ENCODE results near the gene CCDC148.

CCDC148 gene

DNA sequence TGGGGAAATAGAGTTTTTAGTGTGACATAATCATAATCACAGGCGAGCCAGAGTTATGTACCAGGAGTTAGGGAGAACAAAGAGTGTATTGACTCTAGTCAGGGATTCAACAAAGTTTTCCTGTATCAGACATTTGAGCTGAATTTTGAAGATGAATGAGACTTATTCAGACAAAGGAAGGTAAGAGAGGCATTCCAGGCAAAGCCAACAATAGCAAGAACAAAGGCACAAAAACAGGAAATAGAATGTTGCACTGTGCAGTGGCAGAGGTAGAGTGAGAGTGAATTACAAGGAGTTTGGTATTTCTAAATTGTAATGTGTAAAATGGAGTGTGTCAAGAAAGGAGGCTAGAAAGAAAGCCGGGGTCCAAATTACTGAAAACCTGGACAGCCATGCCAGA lies 156.2 kb downstream of the CCDC148 start:
- CTCF ChIA-PET = no interaction called here
- no peak overlapping the region for H3K4me3 ChIP-seq (ENCODE audit: low read depth, low read length)
- no peak overlapping the region for H3K27ac ChIP-seq (ENCODE audit: extremely low read depth, low read depth, low read length)
- H3K4me1 ChIP-seq (ENCODE audit: control insufficient read depth, insufficient read depth, low read length) = no peaks in the 10 kb centered on the region
- POLR2A ChIA-PET = no interaction called here
- H3K36me3 ChIP-seq (ENCODE audit: control insufficient read depth in 2 of 2, insufficient read depth in 1 of 2, low read length in 2 of 2) = no peaks in the 10 kb centered on the region
- no peaks in the 10 kb centered on the region for H3K9me3 ChIP-seq (ENCODE audit: control insufficient read depth, insufficient read depth, low read depth, low read length)
- TF ChIP-seq ZNF768 (tag by site-specific recombination; IDR thresholded peaks at IDR 0.05) = no peak

DNA sequence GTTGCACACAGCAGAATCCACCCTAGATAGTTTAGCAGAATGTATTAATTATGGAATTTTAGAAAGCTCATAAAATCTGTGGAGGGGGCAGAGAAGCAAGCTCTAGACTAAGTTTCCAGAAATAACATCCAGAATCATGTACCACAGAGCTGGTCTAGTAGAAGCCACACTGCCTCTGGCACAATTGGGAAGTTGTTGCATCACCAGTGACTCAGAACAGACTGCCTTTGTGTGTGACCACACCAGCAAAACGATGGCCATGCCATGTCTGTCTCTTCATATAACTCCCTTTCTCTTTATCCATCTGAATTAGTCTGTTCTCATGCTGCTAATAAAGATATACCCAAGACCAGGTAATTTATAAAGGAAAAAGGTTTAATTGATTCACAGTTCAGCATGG lies 158.9 kb downstream of the CCDC148 start:
- POLR2A ChIA-PET = no interaction called here
- CTCF ChIA-PET = interaction anchor here (0.9 kb wide), 1 partner anchor 456 kb away, joined by 4 read pairs; no protein-coding TSS in a partner anchor

DNA sequence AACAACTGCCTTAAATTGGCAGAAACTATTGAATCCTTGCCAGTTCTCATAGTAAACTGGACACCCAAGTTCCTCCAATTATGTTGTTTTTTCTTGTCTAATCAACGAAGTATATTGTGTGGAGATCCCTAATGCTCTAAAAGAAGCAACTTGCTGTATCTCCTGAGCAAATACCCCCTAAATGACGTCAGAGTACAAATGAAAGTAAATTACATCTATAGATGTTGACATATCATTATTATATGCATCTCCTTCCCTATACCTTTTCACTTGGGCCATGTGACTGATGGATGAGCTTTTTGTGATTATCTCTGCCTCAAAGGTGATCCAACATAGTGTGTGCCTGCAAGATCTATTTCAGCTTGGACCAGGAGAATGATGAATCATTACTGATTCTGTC lies 159.4 kb downstream of the CCDC148 start:
- ChIA-PET POLR2A (no interaction called here), CTCF (interaction anchor here (0.9 kb wide), 1 partner anchor 457 kb away, joined by 4 read pairs; no protein-coding TSS in a partner anchor)

More for the DNA sequence above, 158.9 kb downstream of the CCDC148 start:
- no peak for TF ChIP-seq GLI4 (tag by site-specific recombination; IDR thresholded peaks at IDR 0.05)
- no peak for TF ChIP-seq KLF7 (tag by site-specific recombination; IDR thresholded peaks at IDR 0.05; ENCODE audit: borderline replicate concordance)
- no peak for TF ChIP-seq ZNF2 (tag by site-specific recombination; IDR thresholded peaks at IDR 0.05)
- no peak for TF ChIP-seq ZNF335 (tag by site-specific recombination; conservative IDR thresholded peaks at IDR 0.05)
- no peak for TF ChIP-seq ZNF501 (tag by site-specific recombination; IDR thresholded peaks at IDR 0.05)
- TF ChIP-seq ZNF558 (tag by site-specific recombination; IDR thresholded peaks at IDR 0.05) = no peak
- no peak for TF ChIP-seq ZFP41 (tag by site-specific recombination; IDR thresholded peaks at IDR 0.05; ENCODE audit: borderline replicate concordance)
- no peak for TF ChIP-seq GLIS2 (tag by site-specific recombination; IDR thresholded peaks at IDR 0.05)
- TF ChIP-seq ZNF792 (tag by site-specific recombination; IDR thresholded peaks at IDR 0.05) = no peak
- TF ChIP-seq ZNF843 (tag by site-specific recombination; IDR thresholded peaks at IDR 0.05) = no peak
- TF ChIP-seq HOXA7 (CRISPR knock-in tag; IDR thresholded peaks at IDR 0.05; ENCODE audit: borderline replicate concordance) = no peak
- TF ChIP-seq ZSCAN4 (tag by site-specific recombination; IDR thresholded peaks at IDR 0.05) = no peak
- no peak for TF ChIP-seq ZNF549 (tag by site-specific recombination; IDR thresholded peaks at IDR 0.05)
- no peaks in the 10 kb centered on the region for H3K9me3 ChIP-seq (ENCODE audit: control insufficient read depth, insufficient read depth, low read depth, low read length)
- no peak overlapping the region for H3K4me3 ChIP-seq (ENCODE audit: low read depth, low read length)
- no peaks in the 10 kb centered on the region for H3K4me1 ChIP-seq (ENCODE audit: control insufficient read depth, insufficient read depth, low read length)
- no peaks in the 10 kb centered on the region for H3K36me3 ChIP-seq (ENCODE audit: control insufficient read depth in 2 of 2, insufficient read depth in 1 of 2, low read length in 2 of 2)
- H3K27ac ChIP-seq (ENCODE audit: extremely low read depth, low read depth, low read length) = no peak overlapping the region

More for the DNA sequence above, 159.4 kb downstream of the CCDC148 start:
- Histone ChIP-seq H3K4me3 (ENCODE audit: low read depth, low read length) (no peak overlapping the region), H3K4me1 (ENCODE audit: control insufficient read depth, insufficient read depth, low read length) (no peaks in the 10 kb centered on the region), H3K27ac (ENCODE audit: extremely low read depth, low read depth, low read length) (no peak overlapping the region), H3K9me3 (ENCODE audit: control insufficient read depth, insufficient read depth, low read depth, low read length) (no peaks in the 10 kb centered on the region), H3K36me3 (ENCODE audit: control insufficient read depth in 2 of 2, insufficient read depth in 1 of 2, low read length in 2 of 2) (no peaks in the 10 kb centered on the region)
- TF ChIP-seq ZNF600 (tag by site-specific recombination; IDR thresholded peaks at IDR 0.05) = no peak
- no peak for TF ChIP-seq ZNF221 (tag by site-specific recombination; IDR thresholded peaks at IDR 0.05; ENCODE audit: borderline replicate concordance)
- TF ChIP-seq, protein P1, sequence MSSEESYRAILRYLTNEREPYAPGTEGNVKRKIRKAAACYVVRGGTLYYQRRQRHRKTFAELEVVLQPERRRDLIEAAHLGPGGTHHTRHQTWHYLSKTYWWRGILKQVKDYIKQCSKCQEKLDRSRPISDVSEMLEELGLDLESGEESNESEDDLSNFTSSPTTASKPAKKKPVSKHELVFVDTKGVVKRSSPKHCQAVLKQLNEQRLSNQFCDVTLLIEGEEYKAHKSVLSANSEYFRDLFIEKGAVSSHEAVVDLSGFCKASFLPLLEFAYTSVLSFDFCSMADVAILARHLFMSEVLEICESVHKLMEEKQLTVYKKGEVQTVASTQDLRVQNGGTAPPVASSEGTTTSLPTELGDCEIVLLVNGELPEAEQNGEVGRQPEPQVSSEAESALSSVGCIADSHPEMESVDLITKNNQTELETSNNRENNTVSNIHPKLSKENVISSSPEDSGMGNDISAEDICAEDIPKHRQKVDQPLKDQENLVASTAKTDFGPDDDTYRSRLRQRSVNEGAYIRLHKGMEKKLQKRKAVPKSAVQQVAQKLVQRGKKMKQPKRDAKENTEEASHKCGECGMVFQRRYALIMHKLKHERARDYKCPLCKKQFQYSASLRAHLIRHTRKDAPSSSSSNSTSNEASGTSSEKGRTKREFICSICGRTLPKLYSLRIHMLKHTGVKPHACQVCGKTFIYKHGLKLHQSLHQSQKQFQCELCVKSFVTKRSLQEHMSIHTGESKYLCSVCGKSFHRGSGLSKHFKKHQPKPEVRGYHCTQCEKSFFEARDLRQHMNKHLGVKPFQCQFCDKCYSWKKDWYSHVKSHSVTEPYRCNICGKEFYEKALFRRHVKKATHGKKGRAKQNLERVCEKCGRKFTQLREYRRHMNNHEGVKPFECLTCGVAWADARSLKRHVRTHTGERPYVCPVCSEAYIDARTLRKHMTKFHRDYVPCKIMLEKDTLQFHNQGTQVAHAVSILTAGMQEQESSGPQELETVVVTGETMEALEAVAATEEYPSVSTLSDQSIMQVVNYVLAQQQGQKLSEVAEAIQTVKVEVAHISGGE (tag by site-specific recombination; conservative IDR thresholded peaks at IDR 0.05; ENCODE audit: low read depth) = no peak
- no peak for TF ChIP-seq REPIN1 (tag by site-specific recombination; IDR thresholded peaks at IDR 0.05; ENCODE audit: low read depth)
- TF ChIP-seq ZNF560 (tag by site-specific recombination; IDR thresholded peaks at IDR 0.05; ENCODE audit: borderline replicate concordance) = no peak
- TF ChIP-seq PRDM1 (tag by site-specific recombination; IDR thresholded peaks at IDR 0.05) = no peak
- TF ChIP-seq ZXDB (tag by site-specific recombination; IDR thresholded peaks at IDR 0.05) = no peak
- no peak for TF ChIP-seq ZNF292 (tag by site-specific recombination; IDR thresholded peaks at IDR 0.05; ENCODE audit: borderline replicate concordance, low read depth)
- TF ChIP-seq KLF10 (tag by site-specific recombination; IDR thresholded peaks at IDR 0.05) = no peak
- TF ChIP-seq, protein P2, sequence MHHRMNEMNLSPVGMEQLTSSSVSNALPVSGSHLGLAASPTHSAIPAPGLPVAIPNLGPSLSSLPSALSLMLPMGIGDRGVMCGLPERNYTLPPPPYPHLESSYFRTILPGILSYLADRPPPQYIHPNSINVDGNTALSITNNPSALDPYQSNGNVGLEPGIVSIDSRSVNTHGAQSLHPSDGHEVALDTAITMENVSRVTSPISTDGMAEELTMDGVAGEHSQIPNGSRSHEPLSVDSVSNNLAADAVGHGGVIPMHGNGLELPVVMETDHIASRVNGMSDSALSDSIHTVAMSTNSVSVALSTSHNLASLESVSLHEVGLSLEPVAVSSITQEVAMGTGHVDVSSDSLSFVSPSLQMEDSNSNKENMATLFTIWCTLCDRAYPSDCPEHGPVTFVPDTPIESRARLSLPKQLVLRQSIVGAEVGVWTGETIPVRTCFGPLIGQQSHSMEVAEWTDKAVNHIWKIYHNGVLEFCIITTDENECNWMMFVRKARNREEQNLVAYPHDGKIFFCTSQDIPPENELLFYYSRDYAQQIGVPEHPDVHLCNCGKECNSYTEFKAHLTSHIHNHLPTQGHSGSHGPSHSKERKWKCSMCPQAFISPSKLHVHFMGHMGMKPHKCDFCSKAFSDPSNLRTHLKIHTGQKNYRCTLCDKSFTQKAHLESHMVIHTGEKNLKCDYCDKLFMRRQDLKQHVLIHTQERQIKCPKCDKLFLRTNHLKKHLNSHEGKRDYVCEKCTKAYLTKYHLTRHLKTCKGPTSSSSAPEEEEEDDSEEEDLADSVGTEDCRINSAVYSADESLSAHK (tag by site-specific recombination; IDR thresholded peaks at IDR 0.05) = no peak
- no peak for TF ChIP-seq ZNF76 (tag by site-specific recombination; IDR thresholded peaks at IDR 0.05; ENCODE audit: borderline replicate concordance, low read depth)
- TF ChIP-seq YY2 (tag by site-specific recombination; IDR thresholded peaks at IDR 0.05) = no peak
- TF ChIP-seq ATF2 (tag by site-specific recombination; IDR thresholded peaks at IDR 0.05; ENCODE audit: low read depth) = no peak
